ENCODE measurements around the gene ASCL3.

GRCh38 chr11:8962841-8963240 is 20.0 kb upstream of the ASCL3 start:
- TF ChIP-seq, protein P1, sequence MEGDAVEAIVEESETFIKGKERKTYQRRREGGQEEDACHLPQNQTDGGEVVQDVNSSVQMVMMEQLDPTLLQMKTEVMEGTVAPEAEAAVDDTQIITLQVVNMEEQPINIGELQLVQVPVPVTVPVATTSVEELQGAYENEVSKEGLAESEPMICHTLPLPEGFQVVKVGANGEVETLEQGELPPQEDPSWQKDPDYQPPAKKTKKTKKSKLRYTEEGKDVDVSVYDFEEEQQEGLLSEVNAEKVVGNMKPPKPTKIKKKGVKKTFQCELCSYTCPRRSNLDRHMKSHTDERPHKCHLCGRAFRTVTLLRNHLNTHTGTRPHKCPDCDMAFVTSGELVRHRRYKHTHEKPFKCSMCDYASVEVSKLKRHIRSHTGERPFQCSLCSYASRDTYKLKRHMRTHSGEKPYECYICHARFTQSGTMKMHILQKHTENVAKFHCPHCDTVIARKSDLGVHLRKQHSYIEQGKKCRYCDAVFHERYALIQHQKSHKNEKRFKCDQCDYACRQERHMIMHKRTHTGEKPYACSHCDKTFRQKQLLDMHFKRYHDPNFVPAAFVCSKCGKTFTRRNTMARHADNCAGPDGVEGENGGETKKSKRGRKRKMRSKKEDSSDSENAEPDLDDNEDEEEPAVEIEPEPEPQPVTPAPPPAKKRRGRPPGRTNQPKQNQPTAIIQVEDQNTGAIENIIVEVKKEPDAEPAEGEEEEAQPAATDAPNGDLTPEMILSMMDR (conservative IDR thresholded peaks at IDR 0.05; ENCODE audit: low read depth in 2 of 2): no peak
- TF ChIP-seq JUNB (IDR thresholded peaks at IDR 0.05; ENCODE audit: unreplicated experiment): no peak
- no peak for TF ChIP-seq POLR2AphosphoS5 (IDR thresholded peaks at IDR 0.05; ENCODE audit: low read depth)
- no peak for TF ChIP-seq REST (IDR thresholded peaks at IDR 0.05; ENCODE audit: unreplicated experiment)
- TF ChIP-seq EZH2 (IDR thresholded peaks at IDR 0.05; ENCODE audit: low read depth, unreplicated experiment): no peak
- TF ChIP-seq, protein P2, sequence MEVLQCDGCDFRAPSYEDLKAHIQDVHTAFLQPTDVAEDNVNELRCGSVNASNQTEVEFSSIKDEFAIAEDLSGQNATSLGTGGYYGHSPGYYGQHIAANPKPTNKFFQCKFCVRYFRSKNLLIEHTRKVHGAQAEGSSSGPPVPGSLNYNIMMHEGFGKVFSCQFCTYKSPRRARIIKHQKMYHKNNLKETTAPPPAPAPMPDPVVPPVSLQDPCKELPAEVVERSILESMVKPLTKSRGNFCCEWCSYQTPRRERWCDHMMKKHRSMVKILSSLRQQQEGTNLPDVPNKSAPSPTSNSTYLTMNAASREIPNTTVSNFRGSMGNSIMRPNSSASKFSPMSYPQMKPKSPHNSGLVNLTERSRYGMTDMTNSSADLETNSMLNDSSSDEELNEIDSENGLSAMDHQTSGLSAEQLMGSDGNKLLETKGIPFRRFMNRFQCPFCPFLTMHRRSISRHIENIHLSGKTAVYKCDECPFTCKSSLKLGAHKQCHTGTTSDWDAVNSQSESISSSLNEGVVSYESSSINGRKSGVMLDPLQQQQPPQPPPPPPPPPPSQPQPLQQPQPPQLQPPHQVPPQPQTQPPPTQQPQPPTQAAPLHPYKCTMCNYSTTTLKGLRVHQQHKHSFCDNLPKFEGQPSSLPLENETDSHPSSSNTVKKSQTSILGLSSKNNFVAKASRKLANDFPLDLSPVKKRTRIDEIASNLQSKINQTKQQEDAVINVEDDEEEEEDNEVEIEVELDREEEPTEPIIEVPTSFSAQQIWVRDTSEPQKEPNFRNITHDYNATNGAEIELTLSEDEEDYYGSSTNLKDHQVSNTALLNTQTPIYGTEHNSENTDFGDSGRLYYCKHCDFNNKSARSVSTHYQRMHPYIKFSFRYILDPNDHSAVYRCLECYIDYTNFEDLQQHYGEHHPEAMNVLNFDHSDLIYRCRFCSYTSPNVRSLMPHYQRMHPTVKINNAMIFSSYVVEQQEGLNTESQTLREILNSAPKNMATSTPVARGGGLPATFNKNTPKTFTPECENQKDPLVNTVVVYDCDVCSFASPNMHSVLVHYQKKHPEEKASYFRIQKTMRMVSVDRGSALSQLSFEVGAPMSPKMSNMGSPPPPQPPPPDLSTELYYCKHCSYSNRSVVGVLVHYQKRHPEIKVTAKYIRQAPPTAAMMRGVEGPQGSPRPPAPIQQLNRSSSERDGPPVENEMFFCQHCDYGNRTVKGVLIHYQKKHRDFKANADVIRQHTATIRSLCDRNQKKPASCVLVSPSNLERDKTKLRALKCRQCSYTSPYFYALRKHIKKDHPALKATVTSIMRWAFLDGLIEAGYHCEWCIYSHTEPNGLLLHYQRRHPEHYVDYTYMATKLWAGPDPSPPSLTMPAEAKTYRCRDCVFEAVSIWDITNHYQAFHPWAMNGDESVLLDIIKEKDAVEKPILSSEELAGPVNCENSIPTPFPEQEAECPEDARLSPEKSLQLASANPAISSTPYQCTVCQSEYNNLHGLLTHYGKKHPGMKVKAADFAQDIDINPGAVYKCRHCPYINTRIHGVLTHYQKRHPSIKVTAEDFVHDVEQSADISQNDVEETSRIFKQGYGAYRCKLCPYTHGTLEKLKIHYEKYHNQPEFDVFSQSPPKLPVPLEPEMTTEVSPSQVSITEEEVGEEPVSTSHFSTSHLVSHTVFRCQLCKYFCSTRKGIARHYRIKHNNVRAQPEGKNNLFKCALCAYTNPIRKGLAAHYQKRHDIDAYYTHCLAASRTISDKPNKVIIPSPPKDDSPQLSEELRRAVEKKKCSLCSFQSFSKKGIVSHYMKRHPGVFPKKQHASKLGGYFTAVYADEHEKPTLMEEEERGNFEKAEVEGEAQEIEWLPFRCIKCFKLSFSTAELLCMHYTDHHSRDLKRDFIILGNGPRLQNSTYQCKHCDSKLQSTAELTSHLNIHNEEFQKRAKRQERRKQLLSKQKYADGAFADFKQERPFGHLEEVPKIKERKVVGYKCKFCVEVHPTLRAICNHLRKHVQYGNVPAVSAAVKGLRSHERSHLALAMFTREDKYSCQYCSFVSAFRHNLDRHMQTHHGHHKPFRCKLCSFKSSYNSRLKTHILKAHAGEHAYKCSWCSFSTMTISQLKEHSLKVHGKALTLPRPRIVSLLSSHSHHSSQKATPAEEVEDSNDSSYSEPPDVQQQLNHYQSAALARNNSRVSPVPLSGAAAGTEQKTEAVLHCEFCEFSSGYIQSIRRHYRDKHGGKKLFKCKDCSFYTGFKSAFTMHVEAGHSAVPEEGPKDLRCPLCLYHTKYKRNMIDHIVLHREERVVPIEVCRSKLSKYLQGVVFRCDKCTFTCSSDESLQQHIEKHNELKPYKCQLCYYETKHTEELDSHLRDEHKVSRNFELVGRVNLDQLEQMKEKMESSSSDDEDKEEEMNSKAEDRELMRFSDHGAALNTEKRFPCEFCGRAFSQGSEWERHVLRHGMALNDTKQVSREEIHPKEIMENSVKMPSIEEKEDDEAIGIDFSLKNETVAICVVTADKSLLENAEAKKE (CRISPR knock-in tag; IDR thresholded peaks at IDR 0.05): no peak
- no peak for TF ChIP-seq EZH2phosphoT487 (IDR thresholded peaks at IDR 0.05; ENCODE audit: unreplicated experiment)
- no peak for TF ChIP-seq ZNF331 (CRISPR knock-in tag; IDR thresholded peaks at IDR 0.05; ENCODE audit: low read depth)
- TF ChIP-seq ZNF114 (CRISPR knock-in tag; IDR thresholded peaks at IDR 0.05): no peak
- no peak for TF ChIP-seq STAT1 (IDR thresholded peaks at IDR 0.05; ENCODE audit: unreplicated experiment)
- no peak for TF ChIP-seq CREB1 (CRISPR knock-in tag; IDR thresholded peaks at IDR 0.05; ENCODE audit: low read depth)
- no peak for TF ChIP-seq NANOG (IDR thresholded peaks at IDR 0.05; ENCODE audit: borderline replicate concordance)
- TF ChIP-seq, protein P3, sequence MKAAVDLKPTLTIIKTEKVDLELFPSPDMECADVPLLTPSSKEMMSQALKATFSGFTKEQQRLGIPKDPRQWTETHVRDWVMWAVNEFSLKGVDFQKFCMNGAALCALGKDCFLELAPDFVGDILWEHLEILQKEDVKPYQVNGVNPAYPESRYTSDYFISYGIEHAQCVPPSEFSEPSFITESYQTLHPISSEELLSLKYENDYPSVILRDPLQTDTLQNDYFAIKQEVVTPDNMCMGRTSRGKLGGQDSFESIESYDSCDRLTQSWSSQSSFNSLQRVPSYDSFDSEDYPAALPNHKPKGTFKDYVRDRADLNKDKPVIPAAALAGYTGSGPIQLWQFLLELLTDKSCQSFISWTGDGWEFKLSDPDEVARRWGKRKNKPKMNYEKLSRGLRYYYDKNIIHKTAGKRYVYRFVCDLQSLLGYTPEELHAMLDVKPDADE (IDR thresholded peaks at IDR 0.05): no peak
